Measurements from ENCODE around the gene CYS1. TPM values are rescaled to one million over a fixed set of nuclear protein-coding genes. Genes with fewer than 3 reads are reported as not detected.

Gene CYS1
- polyA plus RNA-seq, 2 of the 4 experiments (the other 2 are of a cell fraction), result 0.68 to 1.1 TPM

DNA sequence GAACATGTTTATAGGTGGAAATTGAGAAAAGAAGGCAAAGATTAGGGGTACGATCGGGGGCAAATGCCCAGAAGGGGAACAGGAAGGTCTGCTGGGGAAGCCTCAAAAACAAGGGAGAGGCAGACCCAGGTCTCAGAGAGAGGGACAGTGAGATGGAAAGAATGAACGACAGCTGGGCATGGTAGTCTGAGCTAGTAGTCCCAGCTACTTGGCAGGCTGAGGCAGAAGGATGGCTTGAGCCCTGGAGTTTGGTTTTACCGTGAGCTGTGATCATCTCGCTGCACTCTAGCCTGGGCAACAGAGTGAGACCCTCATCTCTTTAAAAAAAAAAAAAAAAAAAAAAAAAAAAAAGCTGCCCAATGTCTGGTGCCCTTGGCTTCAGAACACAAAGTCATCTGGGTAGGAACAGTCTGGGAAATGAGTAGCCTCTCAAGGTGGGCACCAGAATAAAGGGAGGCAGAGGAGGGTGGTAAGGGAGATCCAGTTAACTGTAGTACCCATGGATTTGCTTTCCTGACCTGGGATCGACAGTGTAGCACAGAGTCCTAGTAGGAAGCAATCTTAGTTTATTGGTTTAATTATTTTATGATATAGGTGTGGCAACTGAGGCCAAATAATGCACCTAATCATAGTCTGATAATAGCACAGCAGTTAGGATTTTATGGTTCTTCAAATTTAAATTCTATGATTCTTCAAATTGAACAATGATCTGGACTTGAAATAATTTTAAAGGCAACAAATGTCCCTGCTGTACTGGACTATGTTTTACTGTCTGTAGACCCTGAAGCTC is 45.8 kb upstream of the CYS1 start (continued):
- TF ChIP-seq ESRRA (IDR thresholded peaks at IDR 0.05; ENCODE audit: borderline replicate concordance, low read length) (no peak), NR3C1 (IDR thresholded peaks at IDR 0.05) (no peak)
- TF ChIP-seq, protein P1, sequence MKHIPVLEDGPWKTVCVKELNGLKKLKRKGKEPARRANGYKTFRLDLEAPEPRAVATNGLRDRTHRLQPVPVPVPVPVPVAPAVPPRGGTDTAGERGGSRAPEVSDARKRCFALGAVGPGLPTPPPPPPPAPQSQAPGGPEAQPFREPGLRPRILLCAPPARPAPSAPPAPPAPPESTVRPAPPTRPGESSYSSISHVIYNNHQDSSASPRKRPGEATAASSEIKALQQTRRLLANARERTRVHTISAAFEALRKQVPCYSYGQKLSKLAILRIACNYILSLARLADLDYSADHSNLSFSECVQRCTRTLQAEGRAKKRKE (CRISPR knock-in tag; IDR thresholded peaks at IDR 0.05; ENCODE audit: low read depth), result no peak

DNA sequence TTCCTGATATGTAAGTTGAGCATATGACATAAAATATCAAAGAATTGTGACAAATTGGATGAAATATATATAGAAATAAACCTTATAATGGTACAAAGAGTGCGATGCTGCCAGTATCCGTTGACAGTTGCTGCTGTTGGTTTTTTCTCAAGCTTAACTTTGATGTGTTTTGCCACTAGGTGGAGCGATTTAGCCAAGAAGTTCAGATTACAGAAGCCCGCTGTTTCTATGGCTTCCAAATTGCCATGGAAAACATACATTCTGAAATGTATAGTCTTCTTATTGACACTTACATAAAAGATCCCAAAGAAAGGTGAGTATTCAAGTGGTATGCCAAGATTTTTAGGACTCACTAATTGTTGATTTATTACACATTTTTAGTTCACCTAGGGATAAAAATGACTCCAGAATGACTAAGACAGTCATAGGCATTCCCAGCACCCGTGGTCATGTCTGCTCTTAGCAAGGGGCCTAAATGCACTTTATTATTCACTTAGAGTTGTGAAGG is 44.4 kb upstream of the CYS1 start:
- no peak for FAIRE-seq

More for the DNA sequence above, 44.4 kb upstream of the CYS1 start:
- H3K27ac ChIP-seq, result no peak overlapping the region
- ATAC-seq (no peak), DNase-seq (ENCODE audit: low read depth in 1 of 2, low spot score in 1 of 2) (peak in 1 of 2 experiments; percentile 84)
- CTCF ChIA-PET, result interaction anchor here (0.6 to 13.9 kb wide), 65 partner anchors 8 to 611 kb away, joined by 3 to 374 read pairs (median 4); partner anchors contain the start of genes CYS1, HPCAL1 and ODC1
- peak overlapping the region; percentile 80 for H3K4me2 ChIP-seq
- H3K4me3 ChIP-seq, result peak overlapping the region; percentile 76; the same call in 2 of the 3 replicates
- H3K9me3 ChIP-seq, result no peaks in the 10 kb centered on the region
- TF ChIP-seq, protein P2, sequence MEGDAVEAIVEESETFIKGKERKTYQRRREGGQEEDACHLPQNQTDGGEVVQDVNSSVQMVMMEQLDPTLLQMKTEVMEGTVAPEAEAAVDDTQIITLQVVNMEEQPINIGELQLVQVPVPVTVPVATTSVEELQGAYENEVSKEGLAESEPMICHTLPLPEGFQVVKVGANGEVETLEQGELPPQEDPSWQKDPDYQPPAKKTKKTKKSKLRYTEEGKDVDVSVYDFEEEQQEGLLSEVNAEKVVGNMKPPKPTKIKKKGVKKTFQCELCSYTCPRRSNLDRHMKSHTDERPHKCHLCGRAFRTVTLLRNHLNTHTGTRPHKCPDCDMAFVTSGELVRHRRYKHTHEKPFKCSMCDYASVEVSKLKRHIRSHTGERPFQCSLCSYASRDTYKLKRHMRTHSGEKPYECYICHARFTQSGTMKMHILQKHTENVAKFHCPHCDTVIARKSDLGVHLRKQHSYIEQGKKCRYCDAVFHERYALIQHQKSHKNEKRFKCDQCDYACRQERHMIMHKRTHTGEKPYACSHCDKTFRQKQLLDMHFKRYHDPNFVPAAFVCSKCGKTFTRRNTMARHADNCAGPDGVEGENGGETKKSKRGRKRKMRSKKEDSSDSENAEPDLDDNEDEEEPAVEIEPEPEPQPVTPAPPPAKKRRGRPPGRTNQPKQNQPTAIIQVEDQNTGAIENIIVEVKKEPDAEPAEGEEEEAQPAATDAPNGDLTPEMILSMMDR (IDR thresholded peaks at IDR 0.05), result peak; percentile 90
- 0 out of 2 replicates have a peak, but pooled peaks have one; percentile 66 for TF ChIP-seq HOXA7 (CRISPR knock-in tag; IDR thresholded peaks at IDR 0.05)
- TF ChIP-seq BHLHE40 (IDR thresholded peaks at IDR 0.05; ENCODE audit: low read depth, low read length), result no peak
- no peak for TF ChIP-seq FOXS1 (CRISPR knock-in tag; IDR thresholded peaks at IDR 0.05)
- TF ChIP-seq EHMT2 (IDR thresholded peaks at IDR 0.05; ENCODE audit: low read depth), result no peak
- no peak for TF ChIP-seq HDAC2 (IDR thresholded peaks at IDR 0.05)
- TF ChIP-seq GATA3 (IDR thresholded peaks at IDR 0.05; ENCODE audit: borderline replicate concordance), result no peak
- TF ChIP-seq CHD2 (IDR thresholded peaks at IDR 0.05; ENCODE audit: low read length, partially characterized antibody), result no peak
- peak; percentile 68 to 92 for TF ChIP-seq RAD21 (conservative IDR thresholded peaks at IDR 0.05 in 1 of 2, IDR thresholded peaks at IDR 0.05 in 1 of 2)
- no peak for TF ChIP-seq MAX (IDR thresholded peaks at IDR 0.05)
- TF ChIP-seq, protein P3, sequence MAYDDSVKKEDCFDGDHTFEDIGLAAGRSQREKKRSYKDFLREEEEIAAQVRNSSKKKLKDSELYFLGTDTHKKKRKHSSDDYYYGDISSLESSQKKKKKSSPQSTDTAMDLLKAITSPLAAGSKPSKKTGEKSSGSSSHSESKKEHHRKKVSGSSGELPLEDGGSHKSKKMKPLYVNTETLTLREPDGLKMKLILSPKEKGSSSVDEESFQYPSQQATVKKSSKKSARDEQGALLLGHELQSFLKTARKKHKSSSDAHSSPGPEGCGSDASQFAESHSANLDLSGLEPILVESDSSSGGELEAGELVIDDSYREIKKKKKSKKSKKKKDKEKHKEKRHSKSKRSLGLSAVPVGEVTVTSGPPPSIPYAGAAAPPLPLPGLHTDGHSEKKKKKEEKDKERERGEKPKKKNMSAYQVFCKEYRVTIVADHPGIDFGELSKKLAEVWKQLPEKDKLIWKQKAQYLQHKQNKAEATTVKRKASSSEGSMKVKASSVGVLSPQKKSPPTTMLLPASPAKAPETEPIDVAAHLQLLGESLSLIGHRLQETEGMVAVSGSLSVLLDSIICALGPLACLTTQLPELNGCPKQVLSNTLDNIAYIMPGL (CRISPR knock-in tag; IDR thresholded peaks at IDR 0.05; ENCODE audit: borderline replicate concordance), result no peak
- TF ChIP-seq KDM1A (IDR thresholded peaks at IDR 0.05; ENCODE audit: low read depth), result no peak
- TF ChIP-seq TP53 (CRISPR knock-in tag; IDR thresholded peaks at IDR 0.05), result no peak
- no peak for TF ChIP-seq FOSL2 (IDR thresholded peaks at IDR 0.05)
- peak; percentile 42 for TF ChIP-seq FOSL2 (CRISPR knock-in tag; IDR thresholded peaks at IDR 0.05)
- no peak for TF ChIP-seq REST (IDR thresholded peaks at IDR 0.05)
- 0 out of 2 replicates have a peak, but pooled peaks have one; percentile 19 for TF ChIP-seq KDM5A (IDR thresholded peaks at IDR 0.05)
- TF ChIP-seq SMC3 (IDR thresholded peaks at IDR 0.05), result peak; percentile 89
- 15% methylated on average over 5 of the region's 5 CpGs for WGBS (ENCODE audit: missing lambda C conversion rate)
- POLR2A ChIA-PET, result interaction anchor here (0.6 kb wide), 1 partner anchor 324 kb away, joined by 3 read pairs; the partner anchor contains the start of gene ODC1
- peaks cover 25% of the 10 kb centered on the region for H3K4me1 ChIP-seq
